MCF 10A (cell line): ENCODE data around the gene OR1N1. TPM values are rescaled to one million over a fixed set of nuclear protein-coding genes. Genes with fewer than 3 reads are reported as not detected.

Experiments used
- BruUV-seq: library from RNA; stranded (reverse); fragments of 400-500 nt; replicated peaks from 2 replicates; lab custom pipeline; 2021; lab: Mats Ljungman, UMichigan
- CTCF ChIA-PET: fragments of 300-600 bp; sonication (Branson Sonifier 250); formaldehyde crosslinking; extraction: SDS; loops from one replicate; lab custom pipeline; 2021; ENCODE audit warnings: antibody characterized with exemption, inconsistent platforms; lab: Yijun Ruan, JAX
- POLR2A ChIA-PET: fragments of 300-600, 350-650 bp; sonication (Branson Sonifier 250); formaldehyde crosslinking; extraction: SDS; loops from one replicate; lab custom pipeline; 2020; ENCODE audit warnings: antibody characterized with exemption, inconsistent platforms; lab: Yijun Ruan, JAX
- DNase-seq: peaks from one replicate; pipeline ENCODE4 v3.0.0-alpha.2; 2018; ENCODE audit not compliant: unreplicated experiment
- H3K27ac Mint-ChIP-seq: one replicate; pipeline ENCODE4 v1.8.0; 2022; ENCODE audit warnings: mild to moderate bottlenecking, low read depth, mixed read lengths; ENCODE audit not compliant: unreplicated experiment
- H3K27me3 Mint-ChIP-seq: one replicate; pipeline ENCODE4 v1.8.0; 2022; ENCODE audit warnings: mixed read lengths; ENCODE audit not compliant: insufficient read depth, unreplicated experiment
- H3K36me3 Mint-ChIP-seq: one replicate; pipeline ENCODE4 v1.8.0; 2022; ENCODE audit warnings: mild to moderate bottlenecking, moderate library complexity, mixed read lengths; ENCODE audit not compliant: insufficient read depth, unreplicated experiment
- H3K4me1 Mint-ChIP-seq: one replicate; pipeline ENCODE4 v1.8.0; 2022; ENCODE audit warnings: mixed read lengths; ENCODE audit not compliant: insufficient read depth, unreplicated experiment
- H3K4me3 Mint-ChIP-seq: one replicate; pipeline ENCODE4 v1.8.0; 2022; ENCODE audit warnings: mild to moderate bottlenecking, moderate library complexity, mixed read lengths; ENCODE audit not compliant: unreplicated experiment
- H3K9me3 Mint-ChIP-seq: one replicate; pipeline ENCODE4 v1.8.0; 2022; ENCODE audit warnings: mixed read lengths; ENCODE audit not compliant: unreplicated experiment
- intact Hi-C: fragments of 100-400 bp; cut with micrococcal nuclease; formaldehyde crosslinking; loops from 2 replicates; pipeline ENCODE4 v1.14.1; 2022
- total RNA-seq: library from RNA; stranded (reverse); gene quantifications from 2 replicates; pipeline ENCODE4 v1.2.3, GENCODE V29; 2022
- TF ChIP-seq, protein P1 (sequence below): fragments of 200-600 bp; IDR thresholded peaks from one replicate; pipeline ENCODE4 v1.8.0; 2022; ENCODE audit warnings: antibody characterized with exemption, mild to moderate bottlenecking; ENCODE audit not compliant: unreplicated experiment

OR1N1 gene
- total RNA-seq, 1 experiment from 2014 or later, result not detected

DNA sequence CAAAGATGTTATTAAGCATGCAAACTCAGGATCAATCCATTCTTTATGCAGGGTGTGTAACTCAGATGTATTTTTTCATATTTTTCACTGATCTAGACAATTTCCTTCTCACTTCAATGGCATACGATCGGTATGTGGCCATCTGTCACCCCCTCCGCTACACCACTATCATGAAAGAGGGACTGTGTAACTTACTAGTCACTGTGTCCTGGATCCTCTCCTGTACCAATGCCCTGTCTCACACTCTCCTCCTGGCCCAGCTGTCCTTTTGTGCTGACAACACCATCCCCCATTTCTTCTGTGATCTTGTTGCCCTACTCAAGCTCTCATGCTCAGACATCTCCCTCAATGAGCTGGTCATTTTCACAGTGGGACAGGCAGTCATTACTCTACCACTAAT lies 7.7 kb downstream of the OR1N1 start:
- intact Hi-C loops, result no loop called here
- no peak for DNase-seq
- H3K27me3 Mint-ChIP-seq, result peaks cover 13% of the 10 kb centered on the region
- H3K27ac Mint-ChIP-seq, result no peak overlapping the region
- TF ChIP-seq, protein P1, sequence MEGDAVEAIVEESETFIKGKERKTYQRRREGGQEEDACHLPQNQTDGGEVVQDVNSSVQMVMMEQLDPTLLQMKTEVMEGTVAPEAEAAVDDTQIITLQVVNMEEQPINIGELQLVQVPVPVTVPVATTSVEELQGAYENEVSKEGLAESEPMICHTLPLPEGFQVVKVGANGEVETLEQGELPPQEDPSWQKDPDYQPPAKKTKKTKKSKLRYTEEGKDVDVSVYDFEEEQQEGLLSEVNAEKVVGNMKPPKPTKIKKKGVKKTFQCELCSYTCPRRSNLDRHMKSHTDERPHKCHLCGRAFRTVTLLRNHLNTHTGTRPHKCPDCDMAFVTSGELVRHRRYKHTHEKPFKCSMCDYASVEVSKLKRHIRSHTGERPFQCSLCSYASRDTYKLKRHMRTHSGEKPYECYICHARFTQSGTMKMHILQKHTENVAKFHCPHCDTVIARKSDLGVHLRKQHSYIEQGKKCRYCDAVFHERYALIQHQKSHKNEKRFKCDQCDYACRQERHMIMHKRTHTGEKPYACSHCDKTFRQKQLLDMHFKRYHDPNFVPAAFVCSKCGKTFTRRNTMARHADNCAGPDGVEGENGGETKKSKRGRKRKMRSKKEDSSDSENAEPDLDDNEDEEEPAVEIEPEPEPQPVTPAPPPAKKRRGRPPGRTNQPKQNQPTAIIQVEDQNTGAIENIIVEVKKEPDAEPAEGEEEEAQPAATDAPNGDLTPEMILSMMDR, result no peak
- no peak overlapping the region for H3K4me3 Mint-ChIP-seq
- ChIA-PET CTCF (no interaction called here), POLR2A (no interaction called here)
- no peaks in the 10 kb centered on the region for H3K9me3 Mint-ChIP-seq
- H3K4me1 Mint-ChIP-seq, result no peaks in the 10 kb centered on the region
- no peaks in the 10 kb centered on the region for H3K36me3 Mint-ChIP-seq
- BruUV-seq, result no TSS peak

DNA sequence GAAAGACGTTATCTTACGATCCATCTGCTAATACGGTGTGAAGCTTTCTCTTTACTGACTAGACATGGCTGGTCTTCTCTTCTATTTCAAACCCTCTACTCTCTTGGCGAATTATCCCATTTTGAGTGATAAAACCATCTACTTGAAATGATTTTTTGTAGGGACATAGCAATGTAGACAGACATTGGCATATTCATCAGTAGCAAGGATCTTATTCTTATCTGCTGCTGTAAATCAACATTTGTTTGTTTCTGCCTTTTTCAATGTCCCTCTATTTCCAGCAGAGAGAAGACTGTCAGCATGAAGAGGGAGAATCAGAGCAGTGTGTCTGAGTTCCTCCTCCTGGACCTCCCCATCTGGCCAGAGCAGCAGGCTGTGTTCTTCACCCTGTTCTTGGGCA lies 8.3 kb downstream of the OR1N1 start, which contains the start of gene OR1J4:
Gene OR1J4 (plus strand): TSS at position 301 of the 400 bp plus-strand sequence. CDS start 0 bp downstream, at position 301.
- H3K4me3 Mint-ChIP-seq, result no peak within 1 kb of the TSS
- BruUV-seq, result no TSS peak
- H3K9me3 Mint-ChIP-seq, result no peaks in the 10 kb centered on the region
- no peaks in the 10 kb centered on the region for H3K36me3 Mint-ChIP-seq
- ChIA-PET POLR2A (no interaction called here), CTCF (no interaction called here)
- TF ChIP-seq, protein P1, result no peak
- no peaks in the 10 kb centered on the region for H3K4me1 Mint-ChIP-seq
- H3K27me3 Mint-ChIP-seq, result peaks cover 13% of the 10 kb centered on the region
- no peak within 1 kb of the TSS for H3K27ac Mint-ChIP-seq
- no peak for DNase-seq
- intact Hi-C loops, result no loop called here

DNA sequence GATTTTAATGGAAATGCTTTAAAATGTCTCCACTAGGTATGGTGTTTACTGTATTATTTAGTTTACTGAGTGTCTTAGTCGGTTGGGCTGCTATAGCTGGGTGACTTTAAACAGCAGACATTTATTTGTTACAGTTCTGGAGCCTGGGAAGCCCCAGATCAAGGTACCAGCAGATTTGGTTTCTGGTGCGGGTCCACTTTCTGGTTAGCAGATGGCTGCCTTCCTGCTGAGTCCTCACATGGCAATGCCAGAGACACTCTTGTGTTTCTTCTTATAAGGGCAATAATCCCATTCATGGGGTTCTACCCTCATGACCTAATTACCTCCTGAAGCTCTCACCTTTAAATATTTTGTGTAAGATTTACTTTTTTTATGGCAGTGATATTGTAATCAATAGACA lies 8.9 kb downstream of the OR1N1 start:
- no peak for DNase-seq
- POLR2A ChIA-PET, result no interaction called here
- CTCF ChIA-PET, result interaction anchor here (1.5 kb wide), 1 partner anchor 53 kb away, joined by 4 read pairs; no protein-coding TSS in a partner anchor
- intact Hi-C loops, result no loop called here
- Mint-ChIP-seq H3K27me3 (peaks cover 7% of the 10 kb centered on the region), H3K36me3 (no peaks in the 10 kb centered on the region), H3K4me3 (no peak overlapping the region), H3K27ac (no peak overlapping the region), H3K4me1 (no peaks in the 10 kb centered on the region), H3K9me3 (no peaks in the 10 kb centered on the region)
- BruUV-seq, result no TSS peak
- TF ChIP-seq, protein P1, result no peak

DNA sequence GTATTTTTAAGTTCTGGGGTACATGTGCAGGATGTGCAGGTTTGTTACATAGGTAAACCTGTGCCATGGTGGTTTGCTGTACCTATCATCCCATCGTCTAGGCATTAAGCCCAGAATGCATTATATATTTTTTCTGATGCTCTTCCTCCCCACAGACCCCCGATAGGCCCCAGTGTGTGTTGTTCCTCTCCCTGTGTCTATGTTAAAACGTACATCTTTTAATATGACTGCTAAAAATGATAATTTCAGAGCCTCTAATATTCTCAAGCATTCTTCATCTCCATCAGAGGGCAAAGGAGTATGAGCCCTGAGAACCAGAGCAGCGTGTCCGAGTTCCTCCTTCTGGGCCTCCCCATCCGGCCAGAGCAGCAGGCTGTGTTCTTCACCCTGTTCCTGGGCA lies 16.6 kb downstream of the OR1N1 start, which contains the start of gene OR1J2:
Gene OR1J2 (plus strand): TSS at position 301 of the 400 bp plus-strand sequence. CDS start 0 bp downstream, at position 301.
- Mint-ChIP-seq H3K9me3 (no peaks in the 10 kb centered on the region), H3K4me1 (no peaks in the 10 kb centered on the region)

More for the DNA sequence above, 16.6 kb downstream of the OR1N1 start, which contains the start of gene OR1J2:
- Mint-ChIP-seq H3K27me3 (no peaks in the 10 kb centered on the region), H3K4me3 (no peak within 1 kb of the TSS), H3K36me3 (no peaks in the 10 kb centered on the region), H3K27ac (no peak within 1 kb of the TSS)
- POLR2A ChIA-PET, result no interaction called here
- no peak for DNase-seq
- no TSS peak for BruUV-seq
- TF ChIP-seq, protein P1, result no peak
- intact Hi-C loops, result no loop called here
- CTCF ChIA-PET, result interaction anchor here (1.1 kb wide), 1 partner anchor 11 kb away, joined by 3 read pairs; no protein-coding TSS in a partner anchor
